ENCODE data around the gene NPIPA3. TPM values are rescaled to one million over a fixed set of nuclear protein-coding genes. Genes with fewer than 3 reads are reported as not detected.
A peak's percentile ranks its signal among the peaks of the same experiment; 100 is the strongest.
"Not testable (repeated sequence)": the region's sequence is repeated elsewhere in the genome, so short reads cannot be mapped to it uniquely, and the experiment has no call there.

NPIPA3 gene
- total RNA-seq, 1 donor from 2014 or later = 3.5 TPM

DNA sequence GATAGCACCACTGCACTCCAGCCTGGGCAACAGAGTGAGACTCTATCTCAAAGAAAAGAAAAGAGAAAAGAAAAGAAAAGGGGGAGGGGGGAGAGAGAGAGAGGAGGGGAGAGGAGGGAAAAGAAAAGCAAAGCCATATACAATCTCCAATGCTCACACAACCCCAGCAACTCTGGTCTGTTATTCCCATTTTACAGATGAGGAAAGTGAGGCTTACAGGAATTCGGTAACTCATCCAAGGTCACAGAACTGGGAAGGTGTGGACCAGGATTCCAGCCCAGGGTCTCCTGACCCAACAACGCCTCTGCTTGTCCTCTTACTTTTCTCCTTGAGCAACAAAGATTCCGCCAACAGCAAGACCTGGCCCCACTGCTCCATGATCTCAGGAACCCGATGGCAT, 22.1 kb upstream of the NPIPA3 start:
- Mint-ChIP-seq H3K36me3 (ENCODE audit: low read depth) (no peaks in the 10 kb centered on the region), H3K27me3 (peaks cover 4% of the 10 kb centered on the region), H3K27ac (no peak overlapping the region), H3K4me3 (no peak overlapping the region), H3K9me3 (no peaks in the 10 kb centered on the region), H3K4me1 (no peaks in the 10 kb centered on the region)
- DNase-seq = no peak
- no peak for ATAC-seq (ENCODE audit: low read depth)
- CTCF ChIA-PET = no interaction called here
- intact Hi-C loops (cut with micrococcal nuclease) = no loop called here
- TF ChIP-seq, protein P1, sequence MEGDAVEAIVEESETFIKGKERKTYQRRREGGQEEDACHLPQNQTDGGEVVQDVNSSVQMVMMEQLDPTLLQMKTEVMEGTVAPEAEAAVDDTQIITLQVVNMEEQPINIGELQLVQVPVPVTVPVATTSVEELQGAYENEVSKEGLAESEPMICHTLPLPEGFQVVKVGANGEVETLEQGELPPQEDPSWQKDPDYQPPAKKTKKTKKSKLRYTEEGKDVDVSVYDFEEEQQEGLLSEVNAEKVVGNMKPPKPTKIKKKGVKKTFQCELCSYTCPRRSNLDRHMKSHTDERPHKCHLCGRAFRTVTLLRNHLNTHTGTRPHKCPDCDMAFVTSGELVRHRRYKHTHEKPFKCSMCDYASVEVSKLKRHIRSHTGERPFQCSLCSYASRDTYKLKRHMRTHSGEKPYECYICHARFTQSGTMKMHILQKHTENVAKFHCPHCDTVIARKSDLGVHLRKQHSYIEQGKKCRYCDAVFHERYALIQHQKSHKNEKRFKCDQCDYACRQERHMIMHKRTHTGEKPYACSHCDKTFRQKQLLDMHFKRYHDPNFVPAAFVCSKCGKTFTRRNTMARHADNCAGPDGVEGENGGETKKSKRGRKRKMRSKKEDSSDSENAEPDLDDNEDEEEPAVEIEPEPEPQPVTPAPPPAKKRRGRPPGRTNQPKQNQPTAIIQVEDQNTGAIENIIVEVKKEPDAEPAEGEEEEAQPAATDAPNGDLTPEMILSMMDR (IDR thresholded peaks at IDR 0.05) = no peak
- POLR2A ChIA-PET = no interaction called here

DNA sequence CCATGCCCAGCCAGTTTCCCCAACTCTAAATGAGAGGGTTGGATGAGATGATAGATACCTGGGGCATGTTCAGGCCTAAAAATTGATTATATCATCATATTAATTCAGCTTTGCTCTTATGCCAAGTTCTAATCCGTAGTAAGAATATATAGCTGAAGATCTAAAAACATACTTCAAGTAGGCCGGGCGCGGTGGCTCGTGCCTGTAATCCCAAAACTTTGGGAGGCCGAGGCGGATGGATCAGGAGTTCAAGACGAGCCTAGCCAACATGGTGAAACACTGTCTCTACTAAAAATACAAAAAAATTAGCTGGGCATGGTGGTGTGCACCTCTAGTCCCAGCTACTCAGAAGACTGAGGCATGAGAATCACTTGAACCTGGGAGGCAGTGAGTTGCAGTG, 21.1 kb upstream of the NPIPA3 start:
- TF ChIP-seq, protein P1 (IDR thresholded peaks at IDR 0.05) = no peak
- H3K36me3 Mint-ChIP-seq (ENCODE audit: low read depth) = no peaks in the 10 kb centered on the region
- no peaks in the 10 kb centered on the region for H3K4me1 Mint-ChIP-seq
- DNase-seq (no peak), ATAC-seq (ENCODE audit: low read depth) (no peak)
- ChIA-PET POLR2A (no interaction called here), CTCF (no interaction called here)
- intact Hi-C loops (cut with micrococcal nuclease) = no loop called here
- H3K4me3 Mint-ChIP-seq = no peak overlapping the region
- no peaks in the 10 kb centered on the region for H3K9me3 Mint-ChIP-seq
- H3K27me3 Mint-ChIP-seq = peaks cover 4% of the 10 kb centered on the region
- no peak overlapping the region for H3K27ac Mint-ChIP-seq

DNA sequence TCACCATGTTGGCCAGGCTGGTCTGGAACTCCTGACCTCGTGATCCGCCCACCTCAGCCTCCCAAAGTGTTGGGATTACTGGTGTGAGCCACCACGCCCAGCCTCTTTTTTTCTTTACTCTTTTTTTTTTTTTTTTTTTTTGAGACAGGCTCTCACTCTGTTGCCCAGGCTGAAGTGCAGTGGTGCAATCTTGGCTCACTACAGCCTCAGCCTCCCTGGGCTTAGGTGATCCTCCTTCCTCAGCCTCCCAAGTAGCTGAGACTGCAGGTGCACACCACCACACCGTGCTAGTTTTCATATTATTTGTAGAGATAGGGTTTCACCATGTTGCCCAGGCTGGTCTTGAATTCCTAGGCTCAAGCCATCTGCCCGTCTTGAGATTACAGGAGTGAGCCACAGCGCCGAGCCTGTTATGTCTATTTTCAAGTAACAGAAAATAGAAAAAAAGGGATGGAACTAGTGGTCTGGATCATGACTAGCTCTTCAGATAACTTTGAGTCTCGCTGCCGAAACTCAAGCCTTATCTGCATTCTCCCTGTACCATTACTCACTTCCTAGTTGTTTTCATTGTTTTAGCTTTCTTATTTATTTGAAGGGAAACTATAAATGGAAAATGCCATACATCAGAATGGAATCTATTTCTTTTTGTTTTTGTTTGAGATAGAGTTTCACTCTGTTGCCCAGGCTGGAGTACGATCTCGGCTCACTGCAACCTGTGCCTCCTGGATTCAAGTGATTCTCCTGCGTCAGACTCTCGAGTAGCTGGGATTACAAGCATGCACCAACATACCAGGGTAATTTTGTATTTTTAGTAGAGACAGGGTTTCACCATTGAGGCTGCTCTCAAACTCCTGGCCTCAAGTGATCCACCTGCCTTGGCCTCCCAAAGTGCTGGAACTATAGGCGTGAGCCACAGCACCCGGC, 17.1 kb upstream of the NPIPA3 start:
- DNase-seq; intact Hi-C loops (cut with micrococcal nuclease): not testable (repeated sequence)

DNA sequence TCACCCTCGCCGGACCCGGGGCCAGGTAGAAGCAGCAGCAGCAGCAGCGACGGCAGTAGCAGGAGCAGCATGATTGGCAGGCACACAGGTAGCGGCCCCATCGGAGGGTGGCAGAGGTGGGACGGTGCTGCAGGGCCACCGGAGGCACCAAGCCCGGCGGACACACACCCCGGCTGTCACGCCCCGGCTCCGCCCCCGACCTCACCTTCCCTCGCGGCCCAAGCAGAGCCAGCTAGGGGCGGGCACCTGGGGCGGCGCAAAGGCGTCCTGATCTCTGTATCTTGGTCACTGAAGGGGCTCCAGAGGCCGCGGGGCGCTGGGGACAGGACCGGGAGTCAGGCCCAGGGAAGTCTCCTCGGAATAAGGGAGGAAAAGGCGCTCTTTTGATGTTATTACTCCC, 9.1 kb upstream of the NPIPA3 start, which contains the start of gene PLA2G10:
Gene PLA2G10 (minus strand): TSS at position 180 of the 400 bp plus-strand sequence. CDS start 79 bp downstream, at position 101.
- H3K27me3 Mint-ChIP-seq; H3K27ac Mint-ChIP-seq; H3K9me3 Mint-ChIP-seq; POLR2A ChIA-PET; ATAC-seq (ENCODE audit: low read depth); DNase-seq; H3K4me3 Mint-ChIP-seq; CTCF ChIA-PET; intact Hi-C loops (cut with micrococcal nuclease); H3K4me1 Mint-ChIP-seq; H3K36me3 Mint-ChIP-seq (ENCODE audit: low read depth): not testable (repeated sequence)

More for the DNA sequence above, 17.1 kb upstream of the NPIPA3 start:
- H3K27me3 Mint-ChIP-seq; H3K9me3 Mint-ChIP-seq; ATAC-seq (ENCODE audit: low read depth); CTCF ChIA-PET; H3K27ac Mint-ChIP-seq; H3K36me3 Mint-ChIP-seq (ENCODE audit: low read depth); H3K4me1 Mint-ChIP-seq; H3K4me3 Mint-ChIP-seq: not testable (repeated sequence)
- POLR2A ChIA-PET = interaction anchor here (0.7 kb wide), 1 partner anchor 52 kb away, joined by 6 read pairs; no protein-coding TSS in a partner anchor

DNA sequence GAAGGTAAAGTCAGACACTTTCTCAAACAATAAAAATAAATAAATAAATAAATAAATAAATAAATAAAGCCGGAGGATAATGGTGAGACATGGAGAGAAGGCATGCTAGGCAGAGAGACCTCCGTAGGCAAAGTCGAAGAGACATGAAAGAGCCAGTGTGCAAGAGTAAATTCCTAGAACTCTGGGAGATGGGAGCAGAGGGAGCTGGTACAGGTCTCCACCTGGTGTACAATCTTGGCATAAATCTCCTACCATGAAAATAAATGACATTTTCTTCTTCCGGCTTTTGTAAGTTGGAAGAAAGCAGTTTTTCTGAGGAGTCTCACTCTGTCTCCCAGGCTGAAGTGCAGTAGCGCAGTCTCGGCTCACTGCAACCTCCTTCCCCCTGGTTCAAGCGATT, 1.4 kb upstream of the NPIPA3 start:
- intact Hi-C loops (cut with micrococcal nuclease); H3K27ac Mint-ChIP-seq; ATAC-seq (ENCODE audit: low read depth): not testable (repeated sequence)

DNA sequence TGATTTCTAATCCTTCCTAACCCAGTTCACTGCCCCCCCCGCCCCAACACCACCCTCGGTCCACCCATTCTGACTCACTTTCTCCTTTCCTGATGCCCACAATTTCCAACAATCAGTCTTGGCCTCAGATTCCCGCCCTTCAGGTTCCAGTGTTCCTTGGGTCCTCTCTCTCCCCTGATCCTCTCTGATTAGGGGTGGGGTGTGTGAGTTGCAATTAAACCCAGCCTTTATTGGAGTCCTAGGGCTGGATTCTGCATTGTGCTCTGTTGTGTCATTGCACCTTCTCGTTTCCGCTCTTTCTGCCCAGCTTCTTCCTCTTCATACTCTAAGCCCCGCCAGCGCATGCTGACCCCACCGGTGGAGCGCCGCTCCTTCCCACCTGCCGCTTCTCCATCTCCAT, 539 bp upstream of the NPIPA3 start:
- H3K4me1 Mint-ChIP-seq; H3K4me3 Mint-ChIP-seq; H3K9me3 Mint-ChIP-seq; H3K36me3 Mint-ChIP-seq (ENCODE audit: low read depth); DNase-seq; H3K27ac Mint-ChIP-seq; intact Hi-C loops (cut with micrococcal nuclease); CTCF ChIA-PET; ATAC-seq (ENCODE audit: low read depth); POLR2A ChIA-PET; H3K27me3 Mint-ChIP-seq: not testable (repeated sequence)

More for the DNA sequence above, 1.4 kb upstream of the NPIPA3 start:
- H3K4me3 Mint-ChIP-seq; CTCF ChIA-PET; DNase-seq; H3K36me3 Mint-ChIP-seq (ENCODE audit: low read depth); H3K9me3 Mint-ChIP-seq; H3K4me1 Mint-ChIP-seq; POLR2A ChIA-PET; H3K27me3 Mint-ChIP-seq: not testable (repeated sequence)

DNA sequence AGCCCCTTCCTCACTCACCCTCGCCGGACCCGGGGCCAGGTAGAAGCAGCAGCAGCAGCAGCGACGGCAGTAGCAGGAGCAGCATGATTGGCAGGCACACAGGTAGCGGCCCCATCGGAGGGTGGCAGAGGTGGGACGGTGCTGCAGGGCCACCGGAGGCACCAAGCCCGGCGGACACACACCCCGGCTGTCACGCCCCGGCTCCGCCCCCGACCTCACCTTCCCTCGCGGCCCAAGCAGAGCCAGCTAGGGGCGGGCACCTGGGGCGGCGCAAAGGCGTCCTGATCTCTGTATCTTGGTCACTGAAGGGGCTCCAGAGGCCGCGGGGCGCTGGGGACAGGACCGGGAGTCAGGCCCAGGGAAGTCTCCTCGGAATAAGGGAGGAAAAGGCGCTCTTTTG, 30.0 kb downstream of the NPIPA3 start:
- H3K27ac Mint-ChIP-seq; POLR2A ChIA-PET; H3K36me3 Mint-ChIP-seq (ENCODE audit: low read depth); CTCF ChIA-PET; H3K9me3 Mint-ChIP-seq; H3K4me3 Mint-ChIP-seq; ATAC-seq (ENCODE audit: low read depth); H3K4me1 Mint-ChIP-seq; intact Hi-C loops (cut with micrococcal nuclease); DNase-seq; H3K27me3 Mint-ChIP-seq: not testable (repeated sequence)

DNA sequence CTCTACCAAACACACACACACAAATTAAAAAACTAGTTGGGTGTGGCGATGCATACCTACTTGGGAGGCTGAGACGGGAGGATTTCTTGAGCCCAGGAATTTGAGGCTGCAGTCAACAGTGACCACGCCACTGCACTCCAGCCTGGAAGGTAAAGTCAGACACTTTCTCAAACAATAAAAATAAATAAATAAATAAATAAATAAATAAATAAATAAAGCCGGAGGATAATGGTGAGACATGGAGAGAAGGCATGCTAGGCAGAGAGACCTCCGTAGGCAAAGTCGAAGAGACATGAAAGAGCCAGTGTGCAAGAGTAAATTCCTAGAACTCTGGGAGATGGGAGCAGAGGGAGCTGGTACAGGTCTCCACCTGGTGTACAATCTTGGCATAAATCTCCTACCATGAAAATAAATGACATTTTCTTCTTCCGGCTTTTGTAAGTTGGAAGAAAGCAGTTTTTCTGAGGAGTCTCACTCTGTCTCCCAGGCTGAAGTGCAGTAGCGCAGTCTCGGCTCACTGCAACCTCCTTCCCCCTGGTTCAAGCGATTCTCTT, 37.7 kb downstream of the NPIPA3 start:
- intact Hi-C loops (cut with micrococcal nuclease); H3K4me1 Mint-ChIP-seq; DNase-seq; H3K27ac Mint-ChIP-seq; CTCF ChIA-PET; H3K27me3 Mint-ChIP-seq; H3K9me3 Mint-ChIP-seq; POLR2A ChIA-PET; ATAC-seq (ENCODE audit: low read depth); H3K4me3 Mint-ChIP-seq; H3K36me3 Mint-ChIP-seq (ENCODE audit: low read depth): not testable (repeated sequence)

DNA sequence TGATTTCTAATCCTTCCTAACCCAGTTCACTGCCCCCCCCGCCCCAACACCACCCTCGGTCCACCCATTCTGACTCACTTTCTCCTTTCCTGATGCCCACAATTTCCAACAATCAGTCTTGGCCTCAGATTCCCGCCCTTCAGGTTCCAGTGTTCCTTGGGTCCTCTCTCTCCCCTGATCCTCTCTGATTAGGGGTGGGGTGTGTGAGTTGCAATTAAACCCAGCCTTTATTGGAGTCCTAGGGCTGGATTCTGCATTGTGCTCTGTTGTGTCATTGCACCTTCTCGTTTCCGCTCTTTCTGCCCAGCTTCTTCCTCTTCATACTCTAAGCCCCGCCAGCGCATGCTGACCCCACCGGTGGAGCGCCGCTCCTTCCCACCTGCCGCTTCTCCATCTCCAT, 38.6 kb downstream of the NPIPA3 start:
- H3K27ac Mint-ChIP-seq; intact Hi-C loops (cut with micrococcal nuclease); H3K4me1 Mint-ChIP-seq; DNase-seq; H3K36me3 Mint-ChIP-seq (ENCODE audit: low read depth); H3K27me3 Mint-ChIP-seq; ATAC-seq (ENCODE audit: low read depth); H3K9me3 Mint-ChIP-seq; H3K4me3 Mint-ChIP-seq; CTCF ChIA-PET; POLR2A ChIA-PET: not testable (repeated sequence)

DNA sequence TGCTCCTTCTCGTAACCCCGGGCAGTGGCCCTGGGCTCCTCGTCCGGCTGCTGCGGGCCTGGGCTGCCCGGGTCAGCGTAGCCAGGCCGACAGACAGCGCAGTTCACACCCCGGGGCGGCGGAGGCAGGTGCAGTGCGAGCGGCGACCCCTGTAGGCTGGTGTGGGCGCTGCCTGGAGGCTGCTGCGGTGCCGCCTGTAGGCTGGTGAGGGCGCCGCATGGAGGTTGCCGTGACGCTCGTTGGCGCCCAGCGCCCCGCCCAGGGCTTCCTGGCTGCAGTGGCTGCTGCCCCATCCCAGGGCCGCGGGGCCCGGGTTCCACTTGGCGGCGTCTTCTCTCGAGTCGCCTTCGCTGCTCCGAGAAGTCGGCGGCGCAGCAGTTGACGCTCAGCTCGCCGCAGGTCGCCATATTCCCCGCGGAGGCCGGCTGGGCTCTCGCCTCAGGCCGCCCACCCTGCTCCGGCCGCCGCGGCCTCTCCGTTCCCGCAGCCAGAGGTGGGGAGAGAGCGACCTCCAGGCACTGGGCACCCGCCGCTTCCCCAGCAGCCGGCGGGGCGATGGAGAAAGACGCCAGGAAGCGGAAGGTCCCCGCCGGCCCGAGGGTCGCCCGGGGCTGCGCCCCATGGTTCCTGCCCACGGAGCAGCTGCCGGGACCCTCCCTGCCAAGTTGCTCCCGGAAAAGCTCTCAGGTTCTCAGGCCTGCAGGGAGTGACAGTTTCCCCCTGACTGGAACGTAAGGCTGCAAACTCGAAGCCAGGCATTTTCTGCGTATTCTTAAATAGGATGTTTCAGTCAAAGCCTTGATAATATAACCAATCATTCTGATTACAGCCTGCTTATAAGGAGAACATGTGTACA, 39.3 kb downstream of the NPIPA3 start, which contains the start of gene NPIPA2:
Gene NPIPA2 (plus strand): TSS at position 261 of the 856 bp plus-strand sequence. CDS start 5,533 bp downstream, outside the sequence.
- H3K27me3 Mint-ChIP-seq; CTCF ChIA-PET; H3K4me1 Mint-ChIP-seq; H3K36me3 Mint-ChIP-seq (ENCODE audit: low read depth); DNase-seq; POLR2A ChIA-PET; H3K4me3 Mint-ChIP-seq; H3K9me3 Mint-ChIP-seq; intact Hi-C loops (cut with micrococcal nuclease); H3K27ac Mint-ChIP-seq: not testable (repeated sequence)
- ATAC-seq (ENCODE audit: low read depth) = peak; percentile 100

All from activated B cell treated with CpG ODN at 0.5 μM for 24 hours (primary cell).